H1 (cell line): ENCODE data around the gene SLC27A2. TPM values are rescaled to one million over a fixed set of nuclear protein-coding genes. Genes with fewer than 3 reads are reported as not detected.

Experiments used
- CTCF ChIA-PET: fragments of 300-600 bp; sonication (Branson Sonifier 250); formaldehyde crosslinking; loops from one replicate; lab custom pipeline; 2021; ENCODE audit not compliant: partially characterized antibody; lab: Charles Lee
- POLR2A ChIA-PET: fragments of 300-600 bp; sonication (Branson Sonifier 250); formaldehyde crosslinking; loops from one replicate; lab custom pipeline; 2021; ENCODE audit warnings: inconsistent platforms; ENCODE audit not compliant: partially characterized antibody; lab: Charles Lee
- DNase-seq, 2 experiments: peaks; one replicate each; pipeline versions ENCODE4 v3.0.0 to v3.0.0-alpha.2; 2010 to 2022; ENCODE audit warnings: low spot score in 2 of 2, low read depth in 1 of 2, mixed read lengths in 1 of 2
- FAIRE-seq: peaks from 2 replicates; lab custom pipeline; 2011; peaks lifted over from hg19 to GRCh38; lab: Jason Lieb, UNC
- H2AFZ ChIP-seq: 2 replicates; pipeline ENCODE4 v1.8.1; 2012; ENCODE audit warnings: low read length, inconsistent platforms
- H2AK5ac ChIP-seq: 2 replicates; pipeline ENCODE4 v1.6.1; 2013; ENCODE audit warnings: low read depth, low read length
- H2BK120ac ChIP-seq: replicated peaks from 2 replicates; pipeline ENCODE3; 2013; ENCODE audit warnings: low read depth, low read length, inconsistent platforms
- H2BK12ac ChIP-seq: 2 replicates; pipeline ENCODE4 v1.6.1; 2013; ENCODE audit warnings: low read depth, low read length
- H2BK15ac ChIP-seq: 2 replicates; pipeline ENCODE4 v1.6.1; 2013; ENCODE audit warnings: low read length
- H2BK20ac ChIP-seq: 2 replicates; pipeline ENCODE4 v1.6.1; 2013; ENCODE audit warnings: low read length
- H2BK5ac ChIP-seq: 2 replicates; pipeline ENCODE4 v1.6.1; 2013; ENCODE audit warnings: low read depth, low read length
- H3K14ac ChIP-seq: 2 replicates; pipeline ENCODE4 v1.6.1; 2013; ENCODE audit warnings: inconsistent platforms; ENCODE audit not compliant: insufficient read length
- H3K18ac ChIP-seq: 2 replicates; pipeline ENCODE4 v1.6.1; 2013; ENCODE audit warnings: low read length; ENCODE audit errors: extremely low read depth
- H3K23ac ChIP-seq: 2 replicates; pipeline ENCODE4 v1.6.1; 2013; ENCODE audit warnings: inconsistent platforms; ENCODE audit not compliant: insufficient read length
- H3K23me2 ChIP-seq: 2 replicates; pipeline ENCODE4 v1.6.1; 2013; ENCODE audit warnings: low read depth, low read length
- H3K27ac ChIP-seq: 2 replicates; pipeline ENCODE4 v1.6.1; 2011; ENCODE audit warnings: low read depth, low read length, inconsistent platforms
- H3K27me3 ChIP-seq, 4 experiments: replicated peaks in 1 of 4; 1 replicate in 1 of 4; 2 replicates in 3 of 4; pipeline versions ENCODE4 v1.6.1 to v1.8.1; 2011 to 2013; ENCODE audit warnings: low read length in 3 of 4, mild to moderate bottlenecking in 3 of 4, inconsistent platforms in 2 of 4, mixed read lengths in 2 of 4, moderate library complexity in 1 of 4; ENCODE audit not compliant: control insufficient read depth in 3 of 4, insufficient read depth in 3 of 4; ENCODE audit errors: extremely low read depth in 1 of 4
- H3K36me3 ChIP-seq, 4 experiments: 2 replicates each; pipeline versions ENCODE4 v1.6.1 to v1.8.1; 2011 to 2013; ENCODE audit warnings: mild to moderate bottlenecking in 4 of 4, low read length in 3 of 4, moderate library complexity in 2 of 4, control low read depth in 1 of 4, inconsistent platforms in 1 of 4; ENCODE audit not compliant: insufficient read depth in 4 of 4, control insufficient read depth in 2 of 4
- H3K4ac ChIP-seq: replicated peaks from 2 replicates; pipeline ENCODE3; 2013; ENCODE audit warnings: low read length, low read depth, mixed read lengths, inconsistent platforms; ENCODE audit not compliant: insufficient read length
- H3K4me1 ChIP-seq, 4 experiments: replicated peaks in 1 of 4; 1 replicate in 1 of 4; 2 replicates in 3 of 4; pipeline versions ENCODE4 v1.6.1 to v1.8.1; 2011 to 2013; ENCODE audit warnings: low read length in 3 of 4, inconsistent platforms in 2 of 4, mixed read lengths in 1 of 4; ENCODE audit not compliant: insufficient read depth in 4 of 4, control insufficient read depth in 3 of 4
- H3K4me2 ChIP-seq, 2 experiments: 2 replicates each; pipeline versions ENCODE4 v1.6.1 to v1.8.1; 2011 to 2013; ENCODE audit warnings: low read depth in 2 of 2, low read length in 2 of 2, control low read depth in 1 of 2, inconsistent platforms in 1 of 2, mild to moderate bottlenecking in 1 of 2; ENCODE audit not compliant: insufficient read depth in 1 of 2
- H3K4me3 ChIP-seq, 4 experiments: fragments of 200-600, 300-600 bp in 1 of 4; sonication (generic), shearing (Covaris generic), sonication (Bioruptor Twin) in 1 of 4; 2 replicates each; pipeline versions ENCODE4 v1.5.1 to v1.8.1; 2011 to 2016; ENCODE audit warnings: low read length in 4 of 4, low read depth in 3 of 4, control low read depth in 2 of 4, inconsistent platforms in 2 of 4, mild to moderate bottlenecking in 2 of 4, mixed read lengths in 1 of 4, moderate library complexity in 1 of 4; ENCODE audit not compliant: insufficient read depth in 2 of 4; ENCODE audit errors: extremely low read depth in 1 of 4
- H3K56ac ChIP-seq: replicated peaks from 2 replicates; pipeline ENCODE3; 2013; ENCODE audit warnings: low read depth, mild to moderate bottlenecking, mixed read lengths, low read length, inconsistent platforms; ENCODE audit not compliant: insufficient read length
- H3K79me1 ChIP-seq: 2 replicates; pipeline ENCODE4 v1.6.1; 2013; ENCODE audit warnings: low read depth, low read length, control low read depth
- H3K79me2 ChIP-seq, 2 experiments: 2 replicates each; pipeline versions ENCODE4 v1.6.1 to v1.8.1; 2012 to 2013; ENCODE audit warnings: low read length in 2 of 2, mild to moderate bottlenecking in 2 of 2, inconsistent platforms in 1 of 2; ENCODE audit not compliant: insufficient read depth in 2 of 2, control insufficient read depth in 1 of 2
- H3K9ac ChIP-seq, 4 experiments: replicated peaks in 1 of 4; 1 replicate in 1 of 4; 2 replicates in 3 of 4; pipeline versions ENCODE4 v1.6.1 to v1.8.1; 2011 to 2013; ENCODE audit warnings: low read depth in 3 of 4, low read length in 3 of 4, control low read depth in 2 of 4, mild to moderate bottlenecking in 2 of 4, moderate library complexity in 2 of 4, inconsistent platforms in 1 of 4; ENCODE audit errors: extremely low read depth in 1 of 4
- H3K9me3 ChIP-seq, 2 experiments: 2 replicates each; pipeline versions ENCODE4 v1.6.1 to v1.8.1; 2012 to 2013; ENCODE audit warnings: mild to moderate bottlenecking in 2 of 2, moderate library complexity in 2 of 2, control low read depth in 1 of 2, inconsistent platforms in 1 of 2, low read depth in 1 of 2, low read length in 1 of 2, mixed read lengths in 1 of 2; ENCODE audit not compliant: insufficient read depth in 2 of 2
- H4K20me1 ChIP-seq, 2 experiments: replicated peaks in 1 of 2; 2 replicates each; pipeline versions ENCODE3 to v1.8.1; 2011 to 2013; ENCODE audit warnings: inconsistent platforms in 2 of 2, low read length in 2 of 2, mild to moderate bottlenecking in 1 of 2; ENCODE audit not compliant: insufficient read depth in 2 of 2, control insufficient read depth in 1 of 2
- H4K5ac ChIP-seq: 2 replicates; pipeline ENCODE4 v1.6.1; 2013; ENCODE audit warnings: low read length, low read depth, mixed read lengths, inconsistent platforms; ENCODE audit not compliant: insufficient read length
- H4K8ac ChIP-seq: 2 replicates; pipeline ENCODE4 v1.8.0; 2013; ENCODE audit warnings: mild to moderate bottlenecking, moderate library complexity, low read length, inconsistent platforms; ENCODE audit not compliant: insufficient read depth; ENCODE audit errors: extremely low read depth
- H4K91ac ChIP-seq: replicated peaks from 2 replicates; pipeline ENCODE3; 2013; ENCODE audit warnings: low read length, mixed read lengths, inconsistent platforms; ENCODE audit not compliant: insufficient read length
- BACH1 ChIP-seq: IDR thresholded peaks from 2 replicates; pipeline ENCODE4 v1.6.1; 2012; ENCODE audit warnings: low read length, improper control_type of control experiment
- KDM4A ChIP-seq: IDR thresholded peaks from one replicate; pipeline ENCODE4 v1.7.1; 2012; ENCODE audit warnings: low read depth, mild to moderate bottlenecking, moderate library complexity, low read length, inconsistent platforms; ENCODE audit not compliant: severe bottlenecking
- RNF2 ChIP-seq: fragments of 200-900, 300-1000 bp; sonication (generic); IDR thresholded peaks from 2 replicates; pipeline ENCODE4 v1.7.1; 2016; ENCODE audit warnings: borderline replicate concordance, low read depth, mild to moderate bottlenecking, antibody characterized with exemption, low read length; ENCODE audit not compliant: poor library complexity, severe bottlenecking; ENCODE audit errors: missing control alignments
- TEAD4 ChIP-seq: IDR thresholded peaks from 2 replicates; pipeline ENCODE4 v1.6.1; 2012; ENCODE audit warnings: low read depth, low read length, inconsistent platforms, mixed read lengths
- polyA plus RNA-seq, 7 experiments: library from polyadenylated mRNA; depleted of rRNA in 3 of 7; stranded (reverse) in 5 of 7; unstranded in 2 of 7; fragments of >200 nt in 5 of 7; fragments of 200-250 nt in 2 of 7; gene quantifications; 1 replicate in 5 of 7; 2 replicates in 1 of 7; 4 replicates in 1 of 7; pipeline versions ENCODE4 v1.2.1 to v1.2.3, GENCODE V29; 2011 to 2013; ENCODE audit warnings: missing spikeins in 2 of 7, mixed read lengths in 2 of 7
- total RNA-seq: library from RNA; stranded (reverse); fragmentation: NEBNext Ultra II Directional; extraction: Animal tissue kit (Norgen Biotek cat#: 25700); gene quantifications from 2 replicates; pipeline ENCODE4 v1.2.1, GENCODE V29; 2021

The SLC27A2 gene
- total and polyA plus RNA-seq, 2 of the 8 experiments (the other 6 are each of a cell fraction or from before 2014, with no cell fraction given): 5.6 to 5.8 TPM

DNA sequence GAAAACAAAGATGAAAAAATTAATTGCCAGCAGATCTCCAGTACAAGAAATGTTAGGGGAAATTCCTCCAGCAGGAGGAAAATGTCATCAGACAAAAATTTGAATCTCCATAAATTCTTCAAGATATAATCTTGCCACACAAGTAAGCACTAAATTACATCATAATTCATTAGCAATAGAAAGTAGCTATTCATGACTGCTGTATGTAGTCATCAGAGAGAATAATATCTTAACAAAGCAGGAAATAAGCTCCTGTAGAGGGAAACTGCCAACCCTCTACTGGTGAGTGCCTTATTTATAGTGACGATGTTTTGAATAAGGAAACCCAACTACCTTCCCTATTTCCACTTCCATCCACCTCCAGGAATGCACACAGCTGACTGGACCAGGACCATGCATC is 15.8 kb upstream of the SLC27A2 start (continued):
- TF ChIP-seq KDM4A: no peak

DNA sequence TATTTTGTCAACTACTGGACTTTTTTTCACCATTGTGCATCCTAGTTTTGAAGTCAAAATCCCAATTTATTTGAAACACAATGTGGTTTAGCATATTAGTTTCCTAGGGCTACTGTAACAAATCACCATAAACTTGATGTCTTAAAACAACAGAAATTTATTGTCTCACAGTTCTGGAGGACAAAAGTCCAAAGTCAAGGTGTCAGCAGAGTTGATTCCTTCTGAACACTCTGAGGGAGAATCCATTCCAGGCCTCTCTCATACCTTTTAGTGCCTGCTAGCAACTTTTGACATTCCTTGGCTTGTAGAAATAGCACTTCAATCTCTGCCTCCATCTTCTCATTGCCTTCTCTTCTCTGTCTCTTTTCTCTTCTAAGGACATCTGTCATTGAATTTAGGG is 14.9 kb upstream of the SLC27A2 start:
- no peak overlapping the region for H3K9ac ChIP-seq
- no peaks in the 10 kb centered on the region for H3K36me3 ChIP-seq
- H3K23me2 ChIP-seq: no peaks in the 10 kb centered on the region

More for the DNA sequence above, 14.9 kb upstream of the SLC27A2 start:
- H4K8ac ChIP-seq: no peak overlapping the region
- ChIA-PET POLR2A (no interaction called here), CTCF (interaction anchor here (2.0 kb wide), 1 partner anchor 13 kb away, joined by 7 read pairs; no protein-coding TSS in a partner anchor)
- no peak overlapping the region for H2BK20ac ChIP-seq
- no peak overlapping the region for H2AFZ ChIP-seq
- no peak overlapping the region for H3K14ac ChIP-seq
- TF ChIP-seq BACH1 (no peak), RNF2 (no peak), TEAD4 (no peak)
- no peaks in the 10 kb centered on the region for H3K79me2 ChIP-seq
- no peak overlapping the region for H4K91ac ChIP-seq
- no peak overlapping the region for H3K4me3 ChIP-seq
- no peak overlapping the region for H3K56ac ChIP-seq
- no peak overlapping the region for H2AK5ac ChIP-seq
- no peaks in the 10 kb centered on the region for H4K20me1 ChIP-seq
- no peaks in the 10 kb centered on the region for H3K27me3 ChIP-seq
- H2BK12ac ChIP-seq: no peak overlapping the region
- no peak overlapping the region for H2BK5ac ChIP-seq
- no peak overlapping the region for H2BK15ac ChIP-seq
- H3K79me1 ChIP-seq: no peaks in the 10 kb centered on the region
- FAIRE-seq (no peak), DNase-seq (no peak)
- no peak overlapping the region for H3K4me2 ChIP-seq
- H4K5ac ChIP-seq: no peak overlapping the region
- peaks cover 0 to 1% of the 10 kb centered on the region in 2 experiments; a peak in 1 of 4 replicates for H3K9me3 ChIP-seq
- no peak overlapping the region for H3K27ac ChIP-seq
- H2BK120ac ChIP-seq: no peak overlapping the region
- no peak overlapping the region for H3K18ac ChIP-seq
- H3K4ac ChIP-seq: no peak overlapping the region
- no peaks in the 10 kb centered on the region for H3K4me1 ChIP-seq
- no peak overlapping the region for H3K23ac ChIP-seq
